ENCODE data around the gene KYNU. TPM values are rescaled to one million over a fixed set of nuclear protein-coding genes. Genes with fewer than 3 reads are reported as not detected.
A peak's percentile ranks its signal among the peaks of the same experiment; 100 is the strongest.
"Not testable (repeated sequence)": the region's sequence is repeated elsewhere in the genome, so short reads cannot be mapped to it uniquely, and the experiment has no call there.

The KYNU gene
- total RNA-seq, 1 donor from 2014 or later = 0.17 TPM

- DNase-seq = peak; percentile 43
These were observed 4.4 kb upstream of the KYNU start for GRCh38 chr2:142872882-142873724.

- no peak for DNase-seq
These were observed 3.6 kb upstream of the KYNU start for GRCh38 chr2:142873831-142874287.

- peak; percentile 55 for DNase-seq
These were observed 3.1 kb upstream of the KYNU start for GRCh38 chr2:142874293-142874814.

- DNase-seq = no peak
These were observed 2.5 kb upstream of the KYNU start for GRCh38 chr2:142875010-142875409.

- DNase-seq = no peak
These were observed 1.8 kb upstream of the KYNU start for GRCh38 chr2:142875652-142876051.

- peak; percentile 13 for DNase-seq
These were observed 1.0 kb upstream of the KYNU start for GRCh38 chr2:142876423-142876822.

- no peak for DNase-seq
These were observed 691 bp downstream of the KYNU start for GRCh38 chr2:142878031-142878678.

GRCh38 chr2:142879151-142879550 lies 1.7 kb downstream of the KYNU start:
- no peak for DNase-seq

- DNase-seq = no peak
These were observed 2.8 kb downstream of the KYNU start for GRCh38 chr2:142880279-142880678.

- no peak for DNase-seq
These were observed 4.2 kb downstream of the KYNU start for GRCh38 chr2:142881619-142882018.

- DNase-seq = not testable (repeated sequence)
These were observed 5.0 kb downstream of the KYNU start for GRCh38 chr2:142882500-142882899.

- DNase-seq = no peak
These were observed 6.1 kb downstream of the KYNU start for GRCh38 chr2:142883526-142883925.

- no peak for DNase-seq
These were observed 8.1 kb downstream of the KYNU start for GRCh38 chr2:142885543-142885942.

GRCh38 chr2:142892715-142893114 lies 15.3 kb downstream of the KYNU start:
- DNase-seq = no peak

- no peak for DNase-seq
These were observed 15.8 kb downstream of the KYNU start for GRCh38 chr2:142893241-142893640.

- DNase-seq = no peak
These were observed 20.3 kb downstream of the KYNU start for GRCh38 chr2:142897807-142898206.

GRCh38 chr2:142900327-142900726 lies 22.9 kb downstream of the KYNU start:
- not testable (repeated sequence) for DNase-seq

GRCh38 chr2:142901780-142902179 lies 24.3 kb downstream of the KYNU start:
- no peak for DNase-seq

- not testable (repeated sequence) for DNase-seq
These were observed 26.3 kb downstream of the KYNU start for GRCh38 chr2:142903726-142904125.

- no peak for DNase-seq
These were observed 30.2 kb downstream of the KYNU start for GRCh38 chr2:142907653-142908052.

- DNase-seq = no peak
These were observed 37.2 kb downstream of the KYNU start for GRCh38 chr2:142914507-142915313.

GRCh38 chr2:142915502-142915901 lies 38.0 kb downstream of the KYNU start:
- DNase-seq = no peak

- DNase-seq = no peak
These were observed 41.2 kb downstream of the KYNU start for GRCh38 chr2:142918624-142919023.

Measured in dermis blood vessel endothelial cell (primary cell).